Neural progenitor cell (in vitro differentiated cells): ENCODE measurements around the gene GDF15. TPM values are rescaled to one million over a fixed set of nuclear protein-coding genes. Genes with fewer than 3 reads are reported as not detected.
"Not testable (repeated sequence)": the region's sequence is repeated elsewhere in the genome, so short reads cannot be mapped to it uniquely, and the experiment has no call there.

Experiments
- DNase-seq: peaks from one replicate; pipeline ENCODE4 v3.0.0-alpha.2; 2016; ENCODE audit warnings: low spot score
- H2AFZ ChIP-seq: fragments of 200-600 bp; sonication (generic); replicated peaks from 2 replicates; pipeline ENCODE4 v1.6.1; 2016; ENCODE audit warnings: antibody characterized with exemption
- H3F3A ChIP-seq: fragments of 200-600 bp; sonication (generic); 2 replicates; pipeline ENCODE4 v1.6.1; 2016; ENCODE audit warnings: antibody characterized with exemption, low read depth
- H3K27ac ChIP-seq: fragments of 200-600 bp; sonication (generic); 2 replicates; pipeline ENCODE4 v1.5.1; 2016; ENCODE audit warnings: mild to moderate bottlenecking
- H3K27me3 ChIP-seq: fragments of 200-600 bp; sonication (generic); 2 replicates; pipeline ENCODE4 v1.6.1; 2016; ENCODE audit warnings: mild to moderate bottlenecking, moderate library complexity
- H3K36me3 ChIP-seq: fragments of 200-600 bp; sonication (generic); 2 replicates; pipeline ENCODE4 v1.5.1; 2016
- H3K4me1 ChIP-seq: fragments of 200-600 bp; sonication (generic); 2 replicates; pipeline ENCODE4 v1.6.1; 2016; ENCODE audit warnings: mixed run types
- H3K4me2 ChIP-seq: fragments of 200-600 bp; sonication (generic); 2 replicates; pipeline ENCODE4 v1.6.1; 2016
- H3K4me3 ChIP-seq: fragments of 200-600 bp; sonication (generic); 2 replicates; pipeline ENCODE4 v1.5.1; 2016
- H3K79me2 ChIP-seq: fragments of 200-600 bp; sonication (generic); 2 replicates; pipeline ENCODE4 v1.6.1; 2016; ENCODE audit warnings: low read depth
- H3K9ac ChIP-seq: fragments of 200-600 bp; sonication (generic); 2 replicates; pipeline ENCODE4 v1.6.1; 2016
- H3K9me3 ChIP-seq: fragments of 200-600 bp; sonication (generic); 2 replicates; pipeline ENCODE4 v1.5.1; 2016; ENCODE audit warnings: low read depth
- H4K20me1 ChIP-seq: fragments of 200-600 bp; sonication (generic); 2 replicates; pipeline ENCODE4 v1.6.1; 2016; ENCODE audit warnings: low read depth
- H3K27ac Mint-ChIP-seq: 3 replicates; pipeline ENCODE4 v1.8.0; 2021; ENCODE audit warnings: mixed read lengths
- H3K27me3 Mint-ChIP-seq: 2 replicates; pipeline ENCODE4 v1.8.0; 2022; ENCODE audit warnings: low read depth, mild to moderate bottlenecking, inconsistent platforms, moderate library complexity, mixed read lengths; ENCODE audit not compliant: insufficient read depth
- H3K36me3 Mint-ChIP-seq: 3 replicates; pipeline ENCODE4 v1.8.0; 2021; ENCODE audit warnings: mixed read lengths
- H3K4me1 Mint-ChIP-seq: 3 replicates; pipeline ENCODE4 v1.8.0; 2021; ENCODE audit warnings: mixed read lengths
- H3K4me3 Mint-ChIP-seq: 3 replicates; pipeline ENCODE4 v1.8.0; 2021; ENCODE audit warnings: mild to moderate bottlenecking, moderate library complexity, mixed read lengths
- H3K9me3 Mint-ChIP-seq: 3 replicates; pipeline ENCODE4 v1.8.0; 2020; ENCODE audit warnings: mixed read lengths
- CTCF ChIP-seq: fragments of 200-600 bp; sonication (generic); IDR thresholded peaks from 2 replicates; pipeline ENCODE4 v1.5.1; 2017; ENCODE audit warnings: antibody characterized with exemption, mild to moderate bottlenecking
- EZH2 ChIP-seq: fragments of 200-600 bp; sonication (generic); IDR thresholded peaks from 2 replicates; pipeline ENCODE4 v1.6.1; 2017; ENCODE audit warnings: antibody characterized with exemption, mild to moderate bottlenecking, moderate library complexity
- EZH2phosphoT487 ChIP-seq: fragments of 200-600 bp; sonication (generic); IDR thresholded peaks from 2 replicates; pipeline ENCODE4 v1.6.1; 2017; ENCODE audit warnings: antibody characterized with exemption
- total RNA-seq: library from RNA; depleted of rRNA; stranded (reverse); fragments of >200 nt; gene quantifications from 2 replicates; pipeline ENCODE4 v1.2.3, GENCODE V29; 2015; ENCODE audit warnings: low replicate concordance

GDF15 gene
- total RNA-seq, 1 donor from 2014 or later, result 0.19 TPM

GRCh38 chr19:18399008-18399407 lies 13.1 kb downstream of the GDF15 start:
- Histone ChIP-seq H3K36me3 (no peaks in the 10 kb centered on the region), H3K27me3 (peaks cover 5% of the 10 kb centered on the region), H2AFZ (no peak overlapping the region), H3K4me3 (no peak overlapping the region), H3K9me3 (no peaks in the 10 kb centered on the region), H3K4me1 (peaks cover 6% of the 10 kb centered on the region), H3F3A (peaks cover 3% of the 10 kb centered on the region), H3K9ac (no peak overlapping the region), H3K4me2 (no peak overlapping the region), H3K27ac (no peak overlapping the region), H4K20me1 (no peaks in the 10 kb centered on the region), H3K79me2 (no peaks in the 10 kb centered on the region)
- no peak for DNase-seq
- H3K4me3 Mint-ChIP-seq, result no peak overlapping the region
- H3K27me3 Mint-ChIP-seq, result peaks cover 9% of the 10 kb centered on the region
- H3K9me3 Mint-ChIP-seq, result no peaks in the 10 kb centered on the region
- peaks cover 28% of the 10 kb centered on the region for H3K4me1 Mint-ChIP-seq
- TF ChIP-seq CTCF, result no peak
- H3K36me3 Mint-ChIP-seq, result no peaks in the 10 kb centered on the region
- H3K27ac Mint-ChIP-seq, result no peak overlapping the region

DNA sequence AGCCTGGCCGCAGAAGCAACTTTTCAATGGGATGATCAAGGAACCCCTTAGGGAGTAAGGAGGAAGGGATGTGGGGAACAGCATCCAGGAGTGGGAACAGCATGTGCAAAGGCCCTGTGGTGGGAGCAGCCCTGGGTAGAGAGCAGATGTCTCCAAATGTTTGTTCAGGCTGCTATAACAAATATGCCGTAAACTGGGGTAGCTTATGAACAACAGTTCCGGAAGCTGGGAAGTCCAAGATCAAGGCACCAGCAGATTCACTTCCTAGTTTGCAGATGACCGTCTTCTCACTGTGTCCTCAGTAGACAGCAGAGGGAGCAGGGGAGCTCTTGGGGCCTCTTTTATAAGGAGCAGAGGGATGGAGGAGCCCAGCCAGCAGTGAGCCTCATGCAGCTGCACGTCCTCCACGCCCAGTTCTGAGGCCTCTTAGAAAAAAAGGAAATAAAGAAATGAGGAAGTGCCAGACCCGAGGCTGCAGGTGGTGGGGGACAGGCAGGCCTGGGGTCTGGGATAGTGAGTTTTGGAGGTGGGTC lies 15.7 kb downstream of the GDF15 start:
- no peak overlapping the region for H3K4me3 Mint-ChIP-seq
- Histone ChIP-seq H4K20me1 (no peaks in the 10 kb centered on the region), H3K4me3 (no peak overlapping the region), H3K4me1 (peaks cover 6% of the 10 kb centered on the region), H3K9me3 (no peaks in the 10 kb centered on the region), H3K36me3 (no peaks in the 10 kb centered on the region), H3K27me3 (peaks cover 5% of the 10 kb centered on the region), H2AFZ (no peak overlapping the region), H3K9ac (no peak overlapping the region), H3K27ac (no peak overlapping the region), H3F3A (peaks cover 3% of the 10 kb centered on the region), H3K4me2 (no peak overlapping the region), H3K79me2 (no peaks in the 10 kb centered on the region)
- H3K9me3 Mint-ChIP-seq, result no peaks in the 10 kb centered on the region
- H3K27ac Mint-ChIP-seq, result peak overlapping the region; percentile 80
- peak; percentile 57 for DNase-seq
- no peaks in the 10 kb centered on the region for H3K36me3 Mint-ChIP-seq
- H3K27me3 Mint-ChIP-seq, result peaks cover 6% of the 10 kb centered on the region
- H3K4me1 Mint-ChIP-seq, result peaks cover 28% of the 10 kb centered on the region
- TF ChIP-seq CTCF (peak; percentile 41), EZH2 (no peak), EZH2phosphoT487 (no peak)

DNA sequence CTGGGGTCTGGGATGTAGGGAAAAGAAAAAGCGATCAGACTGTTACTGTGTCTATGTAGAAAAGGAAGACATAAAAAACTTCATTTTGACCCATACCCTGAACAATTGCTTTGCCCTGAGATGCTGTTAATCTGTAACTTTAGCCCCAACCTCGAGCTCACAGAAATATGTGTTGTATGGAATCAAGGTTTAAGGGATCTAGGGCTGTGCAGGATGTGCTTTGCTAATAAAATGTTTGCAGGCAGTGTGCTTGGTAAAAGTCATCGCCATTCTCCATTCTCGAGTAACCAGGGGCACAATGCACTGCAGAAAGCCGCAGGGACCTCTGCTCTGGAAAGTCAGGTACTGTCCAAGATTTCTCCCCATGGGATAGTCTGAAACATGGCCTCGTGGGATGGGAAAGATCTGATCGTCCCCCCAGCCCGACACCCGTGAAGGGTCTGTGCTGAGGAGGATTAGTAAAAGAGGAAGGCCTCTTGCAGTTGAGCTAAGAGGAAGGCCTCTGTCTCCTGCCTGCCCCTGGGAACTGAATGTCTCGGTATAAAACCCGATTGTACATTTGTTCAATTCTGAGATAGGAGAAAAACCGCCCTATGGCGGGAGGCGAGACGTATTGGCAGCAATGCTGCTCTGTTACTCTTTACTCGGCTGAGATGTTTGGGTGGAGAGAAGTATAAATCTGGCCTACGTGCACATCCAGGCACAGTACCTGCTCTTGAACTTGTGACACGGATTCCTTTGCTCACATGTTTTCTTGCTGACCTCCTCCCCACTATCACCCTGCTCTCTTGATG lies 16.7 kb downstream of the GDF15 start:
- H4K20me1 ChIP-seq, H3F3A ChIP-seq, H3K9me3 Mint-ChIP-seq, H3K36me3 ChIP-seq, H3K36me3 Mint-ChIP-seq, H3K79me2 ChIP-seq, H3K4me2 ChIP-seq, H3K4me3 Mint-ChIP-seq, H3K4me1 ChIP-seq, H3K27me3 ChIP-seq, DNase-seq, H3K27me3 Mint-ChIP-seq, H3K9ac ChIP-seq, H3K27ac ChIP-seq, H3K9me3 ChIP-seq, H3K4me3 ChIP-seq, H2AFZ ChIP-seq: not testable (repeated sequence)
- peak overlapping the region; percentile 74 for H3K27ac Mint-ChIP-seq
- H3K4me1 Mint-ChIP-seq, result peaks cover 20% of the 10 kb centered on the region

GRCh38 chr19:18405754-18406153 lies 19.8 kb downstream of the GDF15 start:
- not testable (repeated sequence) for DNase-seq

More at GRCh38 chr19:18405754-18406153, 19.8 kb downstream of the GDF15 start:
- H3K27ac ChIP-seq, H3K4me1 ChIP-seq, H3F3A ChIP-seq, H3K4me2 ChIP-seq, H3K36me3 Mint-ChIP-seq, H3K9me3 ChIP-seq, H3K79me2 ChIP-seq, H3K36me3 ChIP-seq, H2AFZ ChIP-seq, H3K9ac ChIP-seq, H3K27ac Mint-ChIP-seq, H3K27me3 ChIP-seq, H3K9me3 Mint-ChIP-seq, H4K20me1 ChIP-seq, H3K4me3 Mint-ChIP-seq, H3K4me3 ChIP-seq: not testable (repeated sequence)
- Mint-ChIP-seq H3K4me1 (peaks cover 25% of the 10 kb centered on the region), H3K27me3 (peaks cover 12% of the 10 kb centered on the region)
